HG02571 (cell line): ENCODE results near the gene ADAM19.
A peak's percentile ranks its signal among the peaks of the same experiment; 100 is the strongest.

ENCODE experiments used
- ATAC-seq: cut with Tn5 transposase; IDR thresholded peaks from one replicate; pipeline ENCODE4 v1.9.1; 2021; ENCODE audit warnings: mild to moderate bottlenecking, moderate library complexity; ENCODE audit not compliant: unreplicated experiment

The ADAM19 gene, protein sequence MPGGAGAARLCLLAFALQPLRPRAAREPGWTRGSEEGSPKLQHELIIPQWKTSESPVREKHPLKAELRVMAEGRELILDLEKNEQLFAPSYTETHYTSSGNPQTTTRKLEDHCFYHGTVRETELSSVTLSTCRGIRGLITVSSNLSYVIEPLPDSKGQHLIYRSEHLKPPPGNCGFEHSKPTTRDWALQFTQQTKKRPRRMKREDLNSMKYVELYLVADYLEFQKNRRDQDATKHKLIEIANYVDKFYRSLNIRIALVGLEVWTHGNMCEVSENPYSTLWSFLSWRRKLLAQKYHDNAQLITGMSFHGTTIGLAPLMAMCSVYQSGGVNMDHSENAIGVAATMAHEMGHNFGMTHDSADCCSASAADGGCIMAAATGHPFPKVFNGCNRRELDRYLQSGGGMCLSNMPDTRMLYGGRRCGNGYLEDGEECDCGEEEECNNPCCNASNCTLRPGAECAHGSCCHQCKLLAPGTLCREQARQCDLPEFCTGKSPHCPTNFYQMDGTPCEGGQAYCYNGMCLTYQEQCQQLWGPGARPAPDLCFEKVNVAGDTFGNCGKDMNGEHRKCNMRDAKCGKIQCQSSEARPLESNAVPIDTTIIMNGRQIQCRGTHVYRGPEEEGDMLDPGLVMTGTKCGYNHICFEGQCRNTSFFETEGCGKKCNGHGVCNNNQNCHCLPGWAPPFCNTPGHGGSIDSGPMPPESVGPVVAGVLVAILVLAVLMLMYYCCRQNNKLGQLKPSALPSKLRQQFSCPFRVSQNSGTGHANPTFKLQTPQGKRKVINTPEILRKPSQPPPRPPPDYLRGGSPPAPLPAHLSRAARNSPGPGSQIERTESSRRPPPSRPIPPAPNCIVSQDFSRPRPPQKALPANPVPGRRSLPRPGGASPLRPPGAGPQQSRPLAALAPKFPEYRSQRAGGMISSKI

DNA sequence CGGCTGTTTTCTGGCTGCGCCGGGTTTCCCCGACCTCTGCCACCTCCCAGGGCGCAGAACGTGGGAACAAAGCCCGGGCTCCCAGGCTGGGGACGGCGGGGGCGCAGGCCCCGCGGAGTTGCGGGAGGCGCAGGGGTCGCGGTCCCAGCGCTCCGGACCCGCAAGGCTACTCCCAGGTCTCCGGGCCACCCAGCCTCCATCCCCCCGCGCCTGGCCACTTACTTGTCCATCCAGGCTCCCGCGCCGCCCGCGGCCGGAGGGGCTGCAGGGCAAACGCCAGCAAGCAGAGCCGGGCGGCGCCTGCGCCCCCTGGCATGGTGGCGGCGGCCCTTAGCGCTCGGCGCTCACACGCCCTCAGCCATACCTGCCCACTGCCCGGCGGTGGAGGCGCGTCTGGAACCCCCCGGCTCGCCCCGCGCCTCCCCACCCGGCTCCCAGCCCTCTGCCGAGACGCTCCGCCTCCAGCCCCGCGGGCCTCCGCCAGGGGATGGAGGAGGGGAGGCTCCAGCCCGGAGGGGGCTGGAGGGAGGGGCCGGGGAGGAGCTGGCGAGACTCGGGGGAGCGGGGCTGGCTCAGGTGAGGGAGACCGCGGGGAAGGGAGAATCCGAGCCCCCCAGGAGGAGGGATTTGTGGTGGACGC is at the start of gene ADAM19:
Gene ADAM19 (minus strand): TSS at position 395 of the 640 bp plus-strand sequence. CDS start 79 bp downstream, at position 316.
- peak; percentile 43 for ATAC-seq

DNA sequence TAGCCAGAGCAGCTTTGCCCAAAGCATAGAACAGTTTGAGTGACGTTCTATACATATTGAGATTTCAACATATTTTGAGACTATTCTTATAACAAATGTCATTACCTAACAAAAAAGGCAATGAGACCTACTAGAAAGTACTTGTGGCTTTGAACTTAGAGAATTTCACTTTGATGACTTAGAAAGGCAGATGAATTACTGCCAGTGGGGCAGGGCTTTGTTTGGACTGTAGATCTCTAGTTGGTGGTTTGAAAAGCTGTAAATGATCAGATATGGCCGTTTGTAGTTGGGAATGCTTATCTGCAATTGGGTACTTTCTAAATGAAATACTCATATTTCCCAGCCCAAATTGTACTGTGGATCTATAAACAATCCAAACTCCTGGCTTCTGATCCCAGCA is 48.6 kb upstream of the ADAM19 start:
- no peak for ATAC-seq

DNA sequence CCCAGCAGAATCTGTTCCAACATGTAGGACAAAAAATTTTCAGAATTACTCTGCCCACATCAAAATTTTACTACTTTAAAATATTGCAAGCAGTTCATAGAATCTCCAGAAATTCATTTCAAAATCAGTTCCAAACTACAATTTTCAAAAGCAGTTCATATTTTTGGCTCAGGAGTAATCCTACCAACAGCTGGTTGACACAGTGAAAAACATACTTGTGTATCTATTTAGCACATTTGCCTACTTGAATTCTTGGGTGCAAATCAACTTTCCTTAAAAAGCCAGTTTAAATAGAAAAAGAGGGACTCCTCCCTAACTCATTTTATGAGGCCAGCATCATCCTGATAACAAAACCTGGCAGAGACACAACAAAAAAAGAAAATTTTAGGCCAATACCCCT is 45.2 kb upstream of the ADAM19 start:
- ATAC-seq: no peak

DNA sequence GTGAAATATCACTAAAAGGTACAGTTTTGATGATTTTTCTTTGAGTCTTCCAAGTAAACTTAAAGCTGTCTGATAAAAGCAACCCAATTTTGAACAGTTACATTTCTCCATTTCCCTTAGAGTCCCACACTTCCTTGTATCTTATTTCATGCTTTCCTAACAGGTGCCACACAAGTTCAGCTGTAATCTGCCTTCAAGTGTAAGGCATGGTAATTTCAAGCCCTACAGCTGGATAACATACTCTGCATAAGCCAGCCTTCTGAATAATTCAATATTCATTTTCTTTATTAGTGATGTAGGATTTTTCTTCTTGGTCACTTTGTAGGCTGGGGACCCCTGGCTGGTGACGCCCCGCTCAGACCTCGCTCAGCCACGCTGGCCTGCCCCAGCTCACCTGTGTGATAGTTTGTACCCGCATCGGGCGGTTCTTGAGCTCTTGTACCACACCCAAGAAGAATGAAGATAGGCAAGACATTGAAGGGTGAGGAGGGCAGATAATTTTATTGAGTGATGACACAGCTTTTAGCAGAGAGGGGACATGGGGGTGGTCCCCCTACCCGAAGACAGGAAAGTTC is 42.7 kb upstream of the ADAM19 start:
- ATAC-seq: no peak

DNA sequence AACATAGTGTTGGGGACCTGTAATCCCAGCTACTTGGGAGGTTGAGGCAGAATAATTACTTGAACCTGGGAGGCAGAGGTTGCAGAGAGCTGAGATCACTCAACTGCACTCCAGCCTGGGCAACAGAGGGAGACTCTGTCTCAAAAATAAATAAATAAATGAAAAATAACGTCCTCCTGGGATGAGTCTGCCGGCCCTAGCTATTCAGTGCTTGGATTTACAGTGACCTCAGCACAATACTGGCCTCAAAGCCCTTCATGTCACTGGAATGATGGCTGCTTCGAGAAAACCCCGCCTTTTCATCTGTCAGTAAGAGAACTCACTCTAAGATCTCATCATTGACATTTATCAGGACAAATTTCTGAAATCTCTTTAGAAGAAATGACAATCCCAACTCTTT is 41.2 kb upstream of the ADAM19 start:
- no peak for ATAC-seq

DNA sequence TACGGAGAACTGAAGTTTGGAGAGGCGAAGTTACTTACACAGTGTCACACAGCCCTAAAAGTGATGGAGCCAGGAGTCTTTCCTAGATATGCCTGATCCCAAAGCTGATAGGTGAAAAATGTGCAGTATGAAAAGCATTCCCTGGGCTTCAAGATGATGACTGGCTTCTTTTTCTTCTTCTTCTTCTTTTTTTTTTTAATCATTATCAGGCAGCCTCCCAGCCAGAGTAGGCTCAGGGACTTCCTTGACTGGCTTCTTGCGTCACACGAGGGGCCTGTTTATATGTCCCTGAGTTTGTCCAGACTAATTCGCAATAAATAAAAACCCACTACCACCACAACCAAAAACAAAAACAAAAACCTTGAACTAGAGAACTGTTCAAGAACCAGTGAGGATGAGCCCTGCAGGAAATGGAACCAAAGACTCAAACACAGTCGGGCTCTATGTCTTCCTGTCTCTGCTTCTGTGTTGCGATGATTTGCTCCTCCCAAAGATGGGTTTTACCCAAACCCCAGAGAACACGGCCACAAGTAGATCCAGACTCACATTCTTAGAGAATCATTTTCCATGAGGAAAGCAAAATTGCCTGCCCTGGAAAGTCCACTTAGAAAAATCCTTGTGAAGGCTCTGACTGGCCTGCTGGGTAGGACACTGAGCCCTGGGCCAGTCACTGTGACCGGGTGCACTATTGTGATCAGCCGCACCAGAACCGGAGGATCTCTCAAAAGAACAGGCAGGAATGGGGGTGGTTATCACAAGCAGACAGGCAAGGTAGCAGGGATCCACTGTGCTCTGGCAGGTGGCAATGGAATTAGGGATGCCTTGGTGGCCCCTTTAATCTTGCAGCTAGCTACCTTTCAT is 38.0 kb upstream of the ADAM19 start:
- no peak for ATAC-seq

DNA sequence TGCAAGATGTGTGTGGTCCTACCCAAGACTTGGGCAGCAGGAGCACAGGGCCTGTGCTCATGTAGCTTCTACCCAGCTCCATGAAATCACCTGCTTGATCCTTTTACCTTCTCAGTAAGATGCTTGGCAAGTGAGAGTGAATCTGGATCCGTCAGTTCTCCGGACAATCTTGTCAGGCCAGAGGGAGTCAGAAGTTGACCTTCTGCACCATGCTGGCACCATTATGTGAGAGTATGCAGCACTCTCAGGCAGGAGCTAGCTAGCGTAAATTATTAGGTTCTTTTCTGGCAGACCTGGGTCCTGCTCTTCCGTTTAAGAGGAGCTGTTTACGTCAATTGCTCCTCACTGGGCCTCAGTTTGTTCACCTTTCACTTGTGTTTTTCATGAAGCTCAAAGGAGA is 37.0 kb upstream of the ADAM19 start:
- no peak for ATAC-seq

DNA sequence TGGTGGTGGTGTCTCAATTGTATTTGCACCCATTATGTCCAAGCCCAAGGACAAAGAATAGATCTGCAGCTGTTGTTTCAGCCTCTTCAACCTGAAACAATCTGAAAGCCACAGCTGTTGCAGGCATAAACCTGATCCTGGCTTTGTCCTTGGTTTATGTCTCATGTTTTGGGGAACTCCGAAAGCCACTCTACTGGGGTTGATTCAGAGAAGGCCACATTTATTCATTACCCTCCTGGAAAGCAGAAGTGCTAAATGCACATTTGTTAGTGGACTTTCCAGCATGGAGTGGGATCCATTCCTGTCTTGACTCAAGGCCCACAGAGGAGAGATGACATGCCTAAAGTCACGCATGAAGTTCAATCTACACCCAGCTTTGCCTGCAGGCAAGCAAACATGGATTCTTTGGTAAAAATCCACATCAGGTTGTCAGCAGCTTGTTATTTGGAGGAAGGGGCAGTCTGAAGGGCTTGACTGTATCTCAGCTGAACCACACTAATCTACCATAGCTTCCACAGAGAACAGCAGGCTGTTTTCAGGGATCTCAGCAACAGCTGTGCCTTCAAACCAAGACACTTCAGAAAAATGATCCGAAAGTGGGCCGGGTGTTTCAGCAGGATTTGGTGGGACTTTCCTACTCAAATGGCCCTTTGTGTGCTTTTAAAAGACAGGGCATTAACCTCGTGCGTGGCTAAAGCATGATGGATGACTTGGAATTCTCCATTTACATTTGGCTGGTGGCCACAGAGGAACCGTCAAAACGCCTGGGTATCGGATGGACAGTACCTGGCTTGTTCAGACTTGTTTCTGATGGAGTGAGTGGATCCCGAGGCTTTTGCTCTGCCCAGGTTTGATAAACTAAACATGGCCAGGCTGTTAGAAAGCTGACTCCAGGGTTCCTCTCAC is 36.2 kb upstream of the ADAM19 start:
- peak; percentile 67 for ATAC-seq

DNA sequence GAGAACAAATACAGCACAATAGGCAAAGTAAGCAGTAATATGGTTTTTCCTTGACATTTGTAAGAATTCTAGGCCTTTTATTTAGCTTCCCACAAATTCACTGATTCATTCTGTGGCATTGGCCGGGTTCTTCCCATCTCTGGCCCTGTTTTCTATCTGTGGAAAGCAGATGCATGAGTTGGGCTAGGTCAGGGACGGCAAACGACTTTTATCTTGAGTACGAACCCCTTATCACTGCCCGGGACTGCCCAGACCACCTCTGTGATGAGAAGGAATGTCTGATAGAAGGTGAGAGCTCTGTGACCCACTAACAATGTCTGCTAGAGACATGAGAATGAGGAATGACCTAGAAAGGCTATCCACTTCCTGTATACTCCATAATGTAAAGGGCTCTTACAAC is 35.4 kb upstream of the ADAM19 start:
- ATAC-seq: no peak

DNA sequence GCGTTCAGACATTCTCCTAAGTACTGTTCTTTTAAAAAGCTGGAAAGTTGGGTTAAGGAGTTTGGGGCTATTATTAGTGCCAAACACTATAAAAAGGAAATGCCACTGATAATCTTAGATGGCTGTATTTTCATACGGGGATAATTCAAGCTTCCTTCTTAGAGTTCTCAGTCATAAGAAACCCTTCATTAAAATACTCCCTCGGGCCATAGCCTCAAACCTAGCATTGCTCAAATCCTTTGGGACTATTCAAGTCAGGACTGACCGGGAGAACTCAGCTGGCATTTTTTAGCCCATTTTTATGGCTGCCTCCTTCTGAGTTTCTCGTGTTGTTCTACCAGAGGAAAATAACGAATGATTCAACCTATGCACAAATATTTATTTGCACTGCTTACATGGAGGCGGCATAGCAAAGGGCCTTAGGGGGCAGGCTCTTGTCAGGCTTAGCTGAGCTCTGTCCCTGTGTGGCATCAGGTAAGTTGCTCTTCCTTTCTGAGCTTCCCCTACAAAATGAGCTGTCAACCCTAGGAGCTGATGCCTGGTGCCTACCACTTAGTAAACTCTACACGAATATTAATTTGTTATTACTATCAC is 33.5 kb upstream of the ADAM19 start:
- no peak for ATAC-seq

DNA sequence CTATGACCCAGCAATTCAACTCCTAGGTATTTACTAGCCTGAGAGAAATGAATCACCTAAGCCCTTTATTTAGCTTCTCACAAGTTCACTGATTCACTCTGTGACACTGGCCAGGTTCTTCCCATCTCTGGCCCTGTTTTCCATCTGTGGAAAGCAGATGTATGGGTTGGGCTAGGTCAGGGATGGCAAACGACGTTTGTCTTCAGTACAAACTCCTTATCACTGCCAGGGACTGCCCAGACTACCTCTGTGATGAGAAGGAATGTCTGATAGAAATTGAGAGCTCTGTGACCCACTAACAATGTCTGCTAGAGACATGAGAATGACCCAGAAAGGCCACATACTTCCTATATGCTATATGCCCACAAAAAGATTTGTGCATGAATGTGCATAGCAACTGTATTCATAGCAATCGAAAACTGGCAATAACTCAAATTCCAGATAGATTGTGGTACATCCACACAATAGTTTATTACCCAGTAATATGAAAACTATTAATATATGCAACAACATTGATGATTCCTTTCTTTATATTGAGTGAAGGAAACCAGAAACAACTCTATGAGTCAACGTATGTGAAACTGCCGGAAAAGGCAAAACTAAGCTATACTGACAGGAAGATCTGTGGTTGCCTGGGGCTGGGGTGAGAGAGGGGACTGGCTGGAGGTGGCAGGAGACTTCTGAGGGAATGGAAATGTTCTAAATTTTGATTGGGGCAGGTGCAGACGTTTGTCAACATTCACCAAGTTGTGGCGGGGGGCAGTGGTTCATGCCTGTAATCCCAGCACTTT is 32.0 kb upstream of the ADAM19 start:
- no peak for ATAC-seq

DNA sequence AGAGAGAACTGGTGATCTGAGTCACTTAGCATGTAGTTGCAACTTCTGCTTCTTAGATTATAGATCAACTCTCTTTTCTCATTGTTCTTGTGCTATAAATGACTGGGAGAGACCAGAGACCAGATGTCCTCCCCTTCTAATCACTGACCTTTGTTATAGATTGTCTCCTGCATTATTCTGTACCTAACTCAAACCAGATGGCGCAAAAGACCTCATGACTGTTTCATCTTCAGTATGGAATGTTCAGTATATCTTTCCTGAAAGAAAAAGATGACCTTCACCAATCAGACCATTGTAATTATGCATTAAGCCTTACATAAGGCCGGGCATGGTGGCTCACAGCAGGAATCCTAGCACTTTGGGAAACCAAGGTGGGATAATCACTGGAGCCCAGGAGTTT is 30.5 kb upstream of the ADAM19 start:
- ATAC-seq: no peak

DNA sequence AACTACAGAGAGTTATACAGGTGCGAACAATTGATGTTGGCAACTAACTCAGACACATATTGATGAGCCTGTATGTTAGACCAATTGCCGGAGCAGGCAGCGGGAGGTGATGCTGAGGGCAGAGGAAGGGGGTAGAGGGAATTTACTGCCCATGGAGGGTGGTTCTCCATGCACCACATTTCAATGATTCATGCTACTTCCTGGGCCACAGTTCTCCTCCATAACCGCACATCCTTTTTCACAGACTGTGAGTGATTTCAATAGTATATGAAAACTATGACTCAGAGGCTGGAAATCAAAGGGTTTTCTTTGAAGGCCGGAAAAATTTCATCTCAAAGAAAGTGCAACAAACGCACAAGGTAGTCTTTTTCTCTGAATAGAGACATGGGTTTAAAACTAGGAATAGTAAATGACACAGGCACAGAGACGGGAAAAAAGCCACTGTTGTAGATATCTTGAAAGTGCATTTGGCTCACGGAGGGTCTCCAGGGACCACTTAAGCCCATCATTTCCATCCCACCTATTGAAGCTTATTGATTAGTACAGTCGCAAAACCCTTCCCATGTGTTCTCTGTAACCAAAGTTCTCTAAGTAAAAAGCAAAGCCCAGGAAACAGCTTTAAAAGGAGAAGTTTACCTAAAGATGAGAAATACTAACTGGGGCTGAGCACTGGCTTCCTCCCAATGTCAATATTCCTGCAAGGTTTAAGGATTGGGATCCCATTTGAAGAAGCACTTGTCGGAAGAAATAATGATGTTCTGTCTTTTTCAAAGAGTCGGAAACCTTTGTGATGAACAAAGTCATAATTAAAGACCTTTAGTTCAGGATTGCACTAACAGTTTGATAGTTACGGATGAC is 28.0 kb upstream of the ADAM19 start:
- ATAC-seq: no peak

DNA sequence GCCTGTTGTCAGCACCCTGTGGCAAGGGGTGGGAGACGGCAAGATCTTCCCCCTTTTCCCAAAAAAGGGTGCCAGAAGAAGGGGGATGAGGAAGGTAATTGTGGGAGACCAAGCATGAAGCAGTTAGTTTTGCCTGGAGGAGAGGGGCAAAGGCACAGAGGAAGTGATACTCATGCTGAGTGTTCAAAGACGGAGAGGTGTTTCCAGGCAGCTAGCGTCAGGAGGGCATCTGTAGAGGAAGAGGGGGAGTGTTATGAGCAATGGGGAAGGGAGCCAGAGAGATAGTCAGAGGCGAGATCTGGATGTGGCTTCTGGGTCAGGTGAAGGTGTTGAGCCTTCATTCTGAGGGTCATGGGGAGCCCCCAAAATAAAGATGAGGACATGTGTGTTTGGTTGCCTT is 26.9 kb upstream of the ADAM19 start:
- peak; percentile 59 for ATAC-seq

DNA sequence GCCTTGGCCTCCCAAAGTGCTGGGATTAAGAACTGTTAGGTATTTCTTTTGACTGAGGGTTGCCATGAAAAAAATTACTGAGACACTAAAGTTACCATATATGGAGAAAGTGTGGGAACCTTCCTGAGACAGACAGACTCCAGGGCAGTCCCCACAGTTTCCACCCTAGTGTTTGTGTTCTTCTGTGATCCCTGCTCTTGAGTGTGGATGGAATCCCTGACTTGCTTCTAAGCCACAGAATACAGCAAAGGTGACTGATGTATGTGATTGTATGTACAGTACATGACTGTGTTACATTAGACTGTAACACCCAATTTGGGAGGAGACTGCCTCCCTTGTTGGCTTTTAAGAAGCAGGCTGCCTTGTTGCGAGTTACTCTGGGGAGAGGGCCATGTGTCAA is 24.7 kb upstream of the ADAM19 start:
- ATAC-seq: no peak

DNA sequence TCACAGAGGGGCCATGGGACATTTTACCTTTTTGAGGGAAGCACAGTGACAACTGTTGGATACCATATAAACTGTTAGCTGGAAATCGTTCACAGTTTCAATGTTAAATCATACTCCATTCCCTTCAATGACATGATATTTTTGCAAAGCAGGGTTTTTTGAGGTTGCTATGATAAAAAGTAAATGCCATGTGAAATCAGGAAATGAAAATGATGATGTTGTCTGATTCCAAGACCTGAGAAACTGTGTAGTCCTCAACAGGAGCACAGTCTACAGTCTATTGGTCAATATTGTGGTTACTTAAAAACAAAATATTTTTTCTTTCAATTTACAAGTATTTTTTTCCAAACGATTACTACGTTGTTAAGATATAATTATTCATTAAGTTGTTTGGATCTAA is 24.0 kb upstream of the ADAM19 start:
- ATAC-seq: no peak

DNA sequence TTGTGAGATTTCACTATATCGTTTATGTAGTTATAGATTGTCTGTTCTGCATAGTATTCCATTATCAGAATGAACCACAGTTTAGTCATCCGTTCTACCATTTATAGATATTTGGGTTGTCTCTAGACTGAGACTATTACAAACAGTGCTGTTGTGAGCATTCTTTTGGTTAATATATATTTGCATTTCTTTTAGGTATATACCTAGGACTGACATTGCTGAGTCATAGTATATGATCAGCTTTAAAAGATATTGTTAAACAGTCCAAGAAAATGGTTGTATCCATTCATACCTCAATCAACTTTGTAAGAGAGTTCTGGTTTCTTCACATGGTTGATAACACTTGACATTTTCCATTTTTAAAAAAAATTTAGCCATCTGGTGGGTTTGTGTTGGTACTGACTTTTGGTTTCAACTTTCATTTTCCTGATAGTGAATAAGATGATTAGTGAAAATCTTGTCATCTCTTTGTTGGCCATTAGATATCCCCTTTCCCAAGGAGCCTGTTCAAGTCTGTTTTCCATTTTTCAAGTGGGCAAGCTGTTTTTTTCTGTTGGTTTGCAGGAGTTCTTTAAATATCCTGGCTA is 22.9 kb upstream of the ADAM19 start:
- no peak for ATAC-seq
